Measurements from ENCODE around the gene SNCA.

SNCA gene

DNA sequence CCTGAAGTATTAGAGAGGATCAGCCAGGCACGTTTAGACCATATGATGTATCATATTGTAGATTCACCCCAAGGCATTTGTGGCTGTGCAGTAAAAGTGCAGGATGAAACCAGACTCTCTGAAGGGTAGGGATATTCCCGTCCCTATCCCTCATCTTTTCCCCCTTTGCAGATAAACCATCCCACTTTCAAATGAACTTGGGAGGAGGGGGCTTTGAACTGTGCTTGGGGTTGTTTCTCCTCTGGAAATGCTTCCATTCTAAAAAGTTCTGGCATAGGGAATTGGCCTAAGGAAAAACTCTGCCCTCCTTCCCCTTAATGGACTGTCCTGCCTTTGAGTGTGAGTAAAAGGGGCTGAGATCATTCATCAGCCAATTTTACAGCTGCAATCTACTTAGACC is 23.8 kb downstream of the SNCA start:
- no peak for DNase-seq

GRCh38 chr4:89807441-89808140 is 29.4 kb downstream of the SNCA start:
- peak in 1 of 14 donors; percentile 85 for DNase-seq

- no peak for DNase-seq
These were observed 31.7 kb downstream of the SNCA start for GRCh38 chr4:89805297-89805696.

GRCh38 chr4:89803915-89804314 is 33.0 kb downstream of the SNCA start:
- DNase-seq, result no peak

DNA sequence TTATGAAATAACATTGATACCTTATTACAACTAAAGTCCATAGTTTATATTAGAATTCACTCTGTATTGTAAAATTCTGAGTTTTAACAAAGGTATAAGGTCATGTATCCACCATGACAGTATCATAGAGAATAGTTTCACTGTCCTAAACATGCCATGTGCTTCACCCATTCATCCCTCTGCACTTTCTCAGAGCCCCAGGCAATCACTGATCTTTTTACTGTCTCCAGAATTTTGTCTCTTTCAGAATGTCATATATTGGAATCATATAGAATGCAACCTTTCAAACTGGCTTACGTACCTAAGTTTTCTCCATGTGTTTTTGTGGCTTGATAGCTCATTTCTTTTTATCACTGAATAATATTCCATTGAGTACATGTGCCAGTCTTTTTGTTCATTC is 33.9 kb downstream of the SNCA start:
- no peak for DNase-seq

- no peak for DNase-seq
These were observed 36.3 kb downstream of the SNCA start for GRCh38 chr4:89800527-89801103.

- no peak for DNase-seq
These were observed 36.9 kb downstream of the SNCA start for GRCh38 chr4:89800012-89800516.

DNA sequence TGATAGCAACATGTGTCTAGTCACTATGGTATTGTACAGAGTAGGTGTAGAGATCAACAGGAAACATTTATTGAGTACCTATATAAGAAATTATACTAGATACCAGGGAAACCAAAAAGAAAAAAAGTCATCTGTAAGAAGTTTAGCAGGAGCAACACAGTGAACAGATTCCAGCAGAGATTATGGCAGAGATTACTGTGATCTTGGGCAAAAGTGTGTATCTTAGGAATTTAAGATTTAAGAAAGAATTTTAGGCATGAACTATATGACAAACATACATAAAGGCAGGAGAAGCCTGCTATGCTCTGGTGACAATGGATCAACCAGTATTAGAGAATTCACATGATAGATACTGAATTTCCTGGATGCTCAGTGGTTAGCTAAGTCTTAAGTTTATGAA is 37.9 kb downstream of the SNCA start:
- no peak for DNase-seq

DNA sequence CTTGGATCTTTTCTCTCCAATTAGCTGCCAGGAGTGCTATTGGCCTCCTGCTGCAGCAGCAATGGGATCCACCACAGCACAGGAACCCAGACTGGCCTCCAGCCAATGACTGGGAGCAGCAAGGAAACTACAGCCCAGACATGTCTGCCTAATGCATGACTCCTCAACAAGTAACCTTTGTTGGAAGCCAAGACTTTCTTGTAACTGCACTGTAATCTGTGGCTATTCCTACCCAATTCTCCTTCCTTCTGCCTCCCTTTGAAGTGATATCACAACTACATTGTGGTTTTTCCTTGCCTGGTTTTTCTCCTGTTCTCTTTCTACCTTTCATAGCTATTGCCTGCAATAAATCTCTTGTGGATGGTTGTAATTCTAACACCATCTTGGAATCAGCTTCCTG is 39.8 kb downstream of the SNCA start:
- DNase-seq, result no peak

DNA sequence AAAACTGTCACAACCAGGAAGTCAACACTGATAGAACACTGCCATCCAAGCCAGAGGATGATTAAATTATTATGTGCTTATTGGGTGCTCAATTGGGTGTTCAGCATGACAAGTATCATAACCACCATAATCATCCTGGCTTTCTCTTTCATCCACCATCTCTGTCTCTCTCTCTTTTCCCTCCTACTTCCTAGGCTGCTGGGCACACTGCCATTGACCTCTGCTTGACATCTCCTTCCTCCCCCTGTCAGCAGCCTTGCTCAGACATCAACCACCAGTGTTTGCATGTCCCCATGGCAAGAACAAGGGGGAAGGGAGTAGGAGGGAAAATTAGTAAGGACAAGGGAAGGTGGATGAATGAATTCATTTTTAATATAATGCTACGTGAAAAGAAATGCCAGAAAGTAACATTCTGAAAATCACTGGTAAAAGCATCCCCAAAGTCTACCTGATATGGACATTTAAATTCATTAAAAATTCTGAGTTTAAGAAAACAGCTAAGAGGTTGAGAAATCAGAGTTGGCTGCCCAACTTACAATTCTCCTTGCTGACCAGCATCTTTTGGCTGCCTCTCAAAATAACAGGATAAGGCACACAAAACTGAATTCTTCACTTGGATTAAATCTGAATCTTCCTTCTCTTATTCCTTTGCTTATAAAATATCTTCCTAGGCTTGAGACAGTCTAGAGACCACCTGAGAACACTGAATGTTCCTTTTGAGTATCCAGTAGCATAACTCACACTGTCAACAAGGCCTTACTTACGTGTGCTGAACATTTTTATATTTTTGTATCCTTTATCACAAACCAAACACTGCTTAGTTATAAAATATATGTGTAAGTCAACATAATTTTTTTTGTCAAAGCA is 48.5 kb downstream of the SNCA start:
- DNase-seq, result peak in 1 of 14 donors; percentile 42

DNA sequence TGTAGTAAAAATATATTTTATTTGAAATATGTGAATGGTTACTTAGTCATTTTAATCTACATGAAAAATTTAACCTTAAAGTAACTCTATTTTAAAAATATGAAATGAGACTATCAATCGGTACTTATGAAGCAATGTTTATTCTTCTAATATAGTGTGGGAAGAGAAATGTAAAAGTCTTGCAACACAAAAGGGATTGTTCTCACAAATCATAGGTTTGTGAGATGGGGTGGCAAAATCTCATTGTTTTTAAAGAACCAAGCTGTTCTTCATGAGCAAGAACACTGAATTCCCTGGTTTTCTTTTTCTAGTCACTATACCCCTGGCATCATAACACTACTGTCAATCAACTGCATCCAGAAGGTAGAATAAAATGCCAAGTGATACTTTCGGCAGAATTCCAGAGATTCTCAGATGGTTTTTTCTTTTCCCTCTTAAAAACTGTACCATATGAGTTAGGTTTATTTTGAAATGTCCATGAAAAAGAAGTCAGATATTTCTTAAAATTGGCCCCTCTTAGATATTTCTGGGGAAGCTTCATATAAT is 52.2 kb downstream of the SNCA start:
- peak in 1 of 14 donors; percentile 46 for DNase-seq

DNA sequence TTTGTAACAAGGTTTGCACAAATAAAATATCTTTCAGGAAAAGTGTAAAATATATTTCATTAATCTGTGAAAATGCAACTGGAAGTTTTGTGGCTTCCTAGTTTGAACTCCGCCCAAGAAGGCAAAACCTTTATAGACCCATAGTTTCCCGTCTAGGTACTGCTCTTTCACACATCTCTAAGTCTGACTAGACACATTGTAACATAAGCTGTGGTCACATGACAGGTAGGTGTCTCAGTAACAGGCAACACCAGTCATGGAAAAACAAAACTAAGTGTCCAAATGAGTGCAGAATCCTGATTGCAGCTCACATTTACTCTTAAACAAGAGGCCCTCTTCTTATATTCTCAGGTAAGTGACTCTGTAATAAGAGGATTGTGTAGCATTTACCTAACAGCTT is 55.6 kb downstream of the SNCA start:
- DNase-seq, result no peak

DNA sequence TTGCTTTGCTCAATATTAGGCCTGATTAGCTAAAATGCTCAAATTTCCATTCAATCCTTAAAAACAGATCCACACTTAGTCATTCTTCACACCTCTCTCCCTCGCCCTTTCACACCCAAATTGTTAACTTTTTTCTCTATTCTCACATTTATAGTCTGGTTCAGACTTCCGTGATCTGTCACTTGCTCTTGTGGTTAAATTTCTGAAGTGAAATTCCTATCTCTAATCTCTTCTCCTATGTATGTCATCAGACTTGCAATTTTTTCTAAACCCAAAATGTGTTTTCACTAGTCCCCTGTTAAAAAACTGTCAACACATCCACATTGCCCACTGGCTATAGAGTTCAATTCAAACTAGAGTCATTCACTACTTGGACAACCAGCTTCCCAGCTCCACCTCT is 63.2 kb downstream of the SNCA start:
- DNase-seq, result no peak

GRCh38 chr4:89769856-89770255 is 67.1 kb downstream of the SNCA start:
- DNase-seq, result no peak

- no peak for DNase-seq
These were observed 69.0 kb downstream of the SNCA start for GRCh38 chr4:89767924-89768323.

DNA sequence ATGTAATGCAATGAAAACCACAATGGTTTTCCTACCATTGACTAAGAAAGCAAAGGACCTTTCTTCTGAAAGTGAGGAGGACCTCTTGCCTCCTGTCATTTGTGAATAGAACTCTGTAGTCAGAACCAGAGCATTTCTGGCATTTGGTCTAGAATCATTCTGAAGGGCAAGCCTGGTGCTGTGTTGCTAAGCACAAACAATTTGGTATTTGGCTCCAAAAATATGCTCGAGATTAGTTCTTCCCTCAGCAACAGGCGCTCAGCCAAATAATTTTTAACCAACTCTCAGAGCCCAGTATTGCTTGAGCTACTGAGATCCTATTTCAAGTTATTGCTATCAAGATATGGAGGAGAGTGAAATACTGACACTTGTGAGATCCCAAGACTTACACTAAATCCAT is 71.0 kb downstream of the SNCA start:
- DNase-seq, result peak in 4 of 14 donors; percentile 4 to 93 (median 10)

DNA sequence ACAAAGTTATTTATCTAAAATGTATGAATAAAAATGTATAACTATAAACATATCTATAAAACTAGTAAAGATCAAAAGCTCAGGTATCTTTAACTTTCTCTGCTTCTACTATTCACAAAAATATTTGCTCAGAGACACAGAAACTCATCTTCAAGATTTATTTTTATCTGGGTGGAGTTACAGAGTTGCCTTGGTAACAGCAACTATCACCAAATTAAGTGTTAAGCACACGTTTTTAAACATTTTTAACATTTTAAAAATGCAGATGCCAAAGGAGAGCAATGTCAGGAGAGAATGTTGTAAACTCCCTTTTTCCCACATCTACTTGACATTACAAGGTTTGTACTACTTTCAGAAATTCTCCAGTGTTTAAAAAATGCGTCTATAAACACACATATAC is 71.4 kb downstream of the SNCA start:
- no peak for DNase-seq

DNA sequence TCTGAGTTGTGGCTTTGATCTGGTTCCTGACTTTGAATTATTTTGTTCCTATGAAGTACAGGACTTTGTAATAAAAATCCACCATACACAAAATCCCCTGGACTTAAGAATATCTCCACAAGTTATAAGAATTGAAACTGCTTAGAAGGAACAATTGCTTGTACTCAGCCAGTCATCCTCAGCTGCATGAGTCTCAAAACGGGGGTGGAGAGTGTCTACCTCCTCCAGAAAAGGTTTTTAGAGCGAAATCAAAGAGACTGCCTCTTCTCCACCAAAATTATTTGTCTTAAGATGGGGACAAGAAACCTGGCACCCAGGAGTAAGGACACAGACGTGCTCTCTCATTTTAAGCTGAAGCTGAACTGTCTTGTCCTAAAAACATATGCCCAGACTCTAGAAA is 74.7 kb downstream of the SNCA start:
- DNase-seq, result no peak

DNA sequence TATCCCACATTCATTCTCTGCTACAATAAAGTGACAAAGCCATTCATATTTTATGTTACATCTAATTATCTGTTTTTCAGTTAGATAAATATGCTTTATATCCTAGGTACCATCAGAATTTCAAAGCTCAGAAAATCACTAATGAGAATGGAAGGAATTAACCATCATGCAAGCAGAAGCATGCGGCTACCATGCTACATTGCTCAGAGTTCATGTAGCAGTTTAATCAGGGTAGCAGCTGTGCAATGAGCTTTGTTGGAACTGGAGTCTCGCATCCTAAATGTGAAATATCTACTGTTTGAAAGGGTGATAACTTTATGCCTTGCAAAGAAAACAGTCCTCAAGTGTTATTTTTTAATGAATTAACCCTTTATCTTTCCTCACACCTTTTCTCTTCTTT is 77.5 kb downstream of the SNCA start:
- DNase-seq, result no peak

GRCh38 chr4:89757154-89757719 is 79.7 kb downstream of the SNCA start:
- peak in 1 of 14 donors; percentile 57 for DNase-seq

DNA sequence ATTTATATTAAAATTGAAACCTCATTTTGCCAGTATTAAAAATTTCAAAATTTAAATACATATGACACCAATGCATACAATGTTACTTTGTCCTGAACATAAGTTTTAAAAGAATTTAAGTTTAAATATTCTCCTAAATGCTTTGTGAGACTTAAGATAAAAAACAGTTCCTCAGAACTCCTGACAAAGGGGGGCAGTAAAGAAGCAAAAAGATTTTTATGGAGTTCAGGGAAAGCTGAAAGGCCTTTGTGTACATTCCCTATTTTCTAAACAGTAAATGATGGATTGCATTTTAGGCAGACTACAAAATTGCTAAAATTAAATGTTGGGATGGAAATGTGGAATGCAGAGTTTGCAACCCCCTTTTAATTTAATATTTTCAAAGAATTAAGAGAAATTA is 81.7 kb downstream of the SNCA start:
- no peak for DNase-seq

- DNase-seq, result no peak
These were observed 82.4 kb downstream of the SNCA start for GRCh38 chr4:89754531-89754930.

DNA sequence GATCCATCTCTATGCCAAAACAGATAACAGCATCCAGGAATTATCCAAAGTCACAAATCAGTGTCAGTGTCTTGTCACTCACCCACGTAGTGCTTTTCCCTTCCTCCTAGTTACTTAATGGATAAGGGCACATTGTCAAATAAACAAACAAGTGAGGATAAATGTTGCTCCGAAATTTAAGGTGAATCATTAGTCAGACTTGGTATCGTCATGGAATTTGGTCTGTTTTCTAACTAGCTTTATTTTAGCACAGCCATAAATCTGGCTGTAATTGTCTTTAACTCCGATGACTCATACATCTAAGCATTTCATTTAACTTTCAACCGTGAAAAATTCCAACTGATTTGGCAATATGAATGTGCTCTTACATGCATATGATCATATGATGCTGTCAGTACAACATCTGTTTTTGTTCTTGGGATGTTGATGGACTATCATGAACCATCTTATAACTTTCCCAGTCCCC is 83.3 kb downstream of the SNCA start:
- DNase-seq, result peak in 1 of 14 donors; percentile 72
